Stimulated activated CD8-positive, alpha-beta memory T cell treated with anti-CD3 and anti-CD28 coated beads, Interleukin-4, amount 100 ng/mL, for 1 hour (primary cell): ENCODE data around the gene SELENOI.
"Not testable (repeated sequence)": the region's sequence is repeated elsewhere in the genome, so short reads cannot be mapped to it uniquely, and the experiment has no call there.

Source experiments
- DNase-seq, 2 donors: peaks; one replicate each; pipeline ENCODE4 v3.0.0-alpha.2; 2020; ENCODE audit warnings: low read depth in 2 of 2, low spot score in 1 of 2

Gene SELENOI

DNA sequence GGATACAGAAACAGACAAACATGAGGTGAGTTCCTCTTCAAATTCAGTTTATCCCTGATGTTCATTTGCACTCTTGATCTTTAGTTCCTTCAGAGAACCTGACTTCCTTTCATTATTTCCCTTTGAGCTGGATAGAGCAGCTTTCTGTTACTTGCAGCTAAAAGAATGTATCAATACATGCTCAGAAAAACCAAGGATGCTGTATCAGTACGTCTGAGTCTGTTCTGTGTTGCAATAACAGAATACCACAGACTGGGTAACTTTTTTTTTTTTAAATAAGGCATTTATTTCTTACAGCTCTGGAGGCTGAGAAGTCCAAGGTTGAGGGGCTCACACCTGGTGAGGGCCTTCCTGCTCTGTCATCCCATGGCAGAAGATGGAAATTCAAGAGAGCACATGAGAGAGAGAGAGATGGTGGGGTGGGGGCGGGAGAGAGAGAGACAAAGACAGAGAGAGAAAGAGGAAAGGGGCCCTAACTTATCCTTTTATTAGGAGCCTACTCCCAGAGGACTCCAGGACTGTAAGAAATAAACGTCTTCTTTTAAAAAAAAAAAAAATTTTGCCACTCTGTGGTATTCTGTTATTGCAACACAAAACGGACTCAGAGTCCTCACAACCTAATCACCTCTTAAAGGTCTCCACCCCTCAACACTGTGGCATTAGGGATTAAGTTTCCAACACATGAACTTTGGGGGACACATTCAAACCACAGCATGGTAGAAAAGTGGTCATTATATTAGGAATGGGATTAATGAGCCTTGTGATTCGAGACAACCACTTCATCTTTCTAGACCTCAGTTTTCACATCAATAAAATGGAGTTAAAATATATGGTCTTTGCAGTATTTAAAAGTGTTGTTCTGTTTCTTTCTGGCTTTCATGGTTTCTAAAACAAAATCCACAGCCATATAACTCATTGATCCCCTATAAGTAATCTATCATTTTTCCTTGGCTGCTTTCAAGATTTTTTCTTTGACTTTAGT lies 18.4 kb upstream of the SELENOI start:
- DNase-seq = no peak

GRCh38 chr2:26329083-26329482 lies 16.9 kb upstream of the SELENOI start:
- not testable (repeated sequence) for DNase-seq

- peak; percentile 32 to 67 for DNase-seq
Observed at GRCh38 chr2:26330114-26330549, 15.8 kb upstream of the SELENOI start.

- DNase-seq = no peak
Observed at GRCh38 chr2:26330604-26331003, 15.3 kb upstream of the SELENOI start.

DNA sequence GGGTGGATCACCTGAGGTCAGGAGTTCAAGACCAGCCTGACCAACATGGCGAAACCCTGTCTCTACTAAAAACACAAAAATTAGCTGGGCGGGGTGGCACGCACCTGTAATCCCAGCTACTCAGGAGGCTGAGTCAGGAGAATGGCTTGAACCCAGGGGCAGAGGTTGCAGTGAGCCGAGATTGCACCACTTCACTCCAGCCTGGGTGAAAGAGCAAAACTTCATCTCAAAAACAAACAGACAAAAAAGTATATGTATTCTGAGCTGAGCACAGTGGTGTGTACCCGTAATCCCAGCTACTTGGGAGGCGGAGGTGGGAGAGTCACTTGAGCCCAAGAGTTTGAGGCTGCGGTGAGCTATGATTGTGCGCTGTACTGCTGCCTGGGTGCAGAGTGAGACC lies 14.6 kb upstream of the SELENOI start:
- not testable (repeated sequence) for DNase-seq

GRCh38 chr2:26333293-26333692 lies 12.7 kb upstream of the SELENOI start:
- DNase-seq = no peak

DNA sequence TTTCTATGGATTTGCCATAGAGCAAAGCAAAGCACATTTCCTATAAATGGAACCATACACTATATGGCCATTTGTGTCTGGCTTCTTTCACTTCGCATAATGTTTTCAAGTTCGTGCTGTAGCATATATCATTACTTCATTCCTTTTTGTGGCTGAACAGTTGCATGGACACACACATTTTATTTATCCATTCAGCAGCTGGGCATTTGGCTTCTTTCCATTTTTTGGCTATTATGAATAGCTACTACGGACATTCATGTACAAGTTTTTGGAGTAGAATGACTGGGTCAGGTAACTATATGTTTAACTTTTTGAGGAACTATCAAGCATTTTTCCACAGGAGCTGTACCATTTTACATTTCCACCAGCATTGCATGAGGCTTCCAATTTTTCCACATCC lies 10.7 kb upstream of the SELENOI start:
- DNase-seq = no peak

DNA sequence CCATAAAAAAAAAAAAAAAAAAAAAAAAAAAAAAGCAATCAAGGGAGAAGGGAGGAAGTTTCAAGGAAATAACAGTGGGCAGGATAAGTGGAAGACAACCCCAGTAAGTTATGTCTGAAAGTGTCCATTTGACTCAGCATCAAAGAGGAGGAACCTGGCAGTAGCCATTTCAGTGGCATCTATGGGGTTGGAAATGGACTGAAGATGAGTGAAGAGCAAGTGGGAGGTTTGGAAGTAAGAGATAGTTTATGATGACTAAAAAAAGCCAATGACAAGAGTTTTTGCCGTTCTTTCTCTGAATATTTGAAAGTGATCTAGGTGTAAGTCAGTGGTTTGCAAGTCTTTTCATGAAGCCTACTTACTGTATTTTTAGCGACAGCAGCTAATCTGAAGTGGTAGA lies 9.2 kb upstream of the SELENOI start:
- no peak for DNase-seq

DNA sequence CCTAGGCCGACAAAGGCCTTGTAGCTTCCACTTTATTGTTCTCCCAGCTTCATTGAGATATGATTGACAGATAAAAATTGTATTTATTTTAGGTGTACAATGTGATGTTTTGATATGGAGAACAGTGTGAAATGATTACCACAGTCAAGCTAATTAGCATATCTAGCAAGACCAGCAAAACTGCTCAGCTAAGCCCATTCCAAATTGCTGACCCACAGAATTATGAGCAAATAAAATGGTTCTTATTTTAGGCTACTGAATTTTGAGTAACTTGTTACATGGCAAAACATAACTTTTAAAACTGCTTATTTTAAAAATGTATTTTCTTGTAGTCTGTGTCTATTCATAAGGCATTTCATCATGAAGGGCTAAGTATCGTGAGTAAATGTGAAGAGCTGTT lies 8.6 kb upstream of the SELENOI start:
- no peak for DNase-seq

DNA sequence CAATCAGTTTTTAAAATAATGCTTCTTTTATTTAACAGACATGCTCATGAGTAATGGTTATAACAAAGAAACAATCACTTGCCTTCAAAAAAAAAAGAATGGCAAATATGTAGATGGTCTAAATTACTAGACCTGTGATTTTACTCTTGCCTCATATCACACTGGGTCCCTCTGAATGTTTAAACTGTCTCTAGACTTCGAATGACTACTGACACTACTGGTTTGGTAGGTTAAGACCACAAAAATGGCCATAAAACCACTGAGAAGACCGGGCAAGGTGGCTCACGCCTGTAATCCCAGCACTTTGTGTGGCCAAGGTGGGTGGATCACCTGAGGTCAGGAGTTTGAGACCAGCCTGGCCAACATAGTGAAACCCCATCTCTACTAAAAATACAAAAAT lies 5.1 kb upstream of the SELENOI start:
- no peak for DNase-seq

GRCh38 chr2:26344581-26345282 lies 1.2 kb upstream of the SELENOI start:
- no peak for DNase-seq

DNA sequence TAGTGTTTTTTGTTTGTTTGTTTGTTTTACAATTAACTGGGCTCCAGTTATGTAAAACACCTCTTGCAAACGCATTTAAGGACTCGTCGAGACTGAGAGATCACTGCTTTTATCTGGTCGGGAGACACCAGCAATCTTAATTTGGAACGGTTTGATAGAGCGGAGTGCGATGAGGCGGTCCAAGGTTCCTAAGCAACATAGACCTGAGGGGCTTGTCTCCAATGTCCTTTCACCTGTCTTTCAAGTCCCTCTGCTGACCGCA lies 729 bp upstream of the SELENOI start:
- no peak for DNase-seq

GRCh38 chr2:26346454-26347053 lies 611 bp downstream of the SELENOI start, which contains the start of gene ADGRF3:
Gene ADGRF3, minus strand, starts transcription at chr2:26346789. Its CDS starts 555 bp downstream, at chr2:26346234.
- DNase-seq = peak; percentile 15 to 20

DNA sequence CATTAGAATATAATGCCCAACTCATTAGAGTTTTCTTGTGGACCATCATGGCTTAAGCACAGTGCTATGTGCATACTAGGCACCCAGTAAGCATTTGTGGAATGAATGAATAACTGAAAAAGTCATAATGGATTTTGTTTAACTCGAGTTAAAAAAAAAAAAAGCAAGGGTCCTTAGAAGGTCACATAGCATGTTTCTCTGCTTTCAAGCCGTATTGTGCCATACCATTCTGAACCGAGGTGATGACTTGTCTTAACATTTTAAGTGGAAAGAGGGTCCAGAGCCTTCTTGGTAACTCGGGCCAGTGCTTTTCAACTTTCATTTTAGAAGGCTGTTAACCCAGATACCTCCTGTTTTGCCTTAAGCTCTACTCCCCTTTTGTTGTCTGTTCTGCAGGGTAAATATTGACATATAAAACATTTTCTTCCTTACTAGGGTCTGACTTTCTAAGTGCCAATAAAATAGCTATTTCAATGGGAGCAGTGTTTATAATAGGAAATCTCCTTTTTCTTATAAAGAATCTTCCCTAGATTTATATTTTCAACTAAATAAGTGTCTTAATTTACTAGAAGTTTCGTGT lies 1.4 kb downstream of the SELENOI start:
- no peak for DNase-seq

DNA sequence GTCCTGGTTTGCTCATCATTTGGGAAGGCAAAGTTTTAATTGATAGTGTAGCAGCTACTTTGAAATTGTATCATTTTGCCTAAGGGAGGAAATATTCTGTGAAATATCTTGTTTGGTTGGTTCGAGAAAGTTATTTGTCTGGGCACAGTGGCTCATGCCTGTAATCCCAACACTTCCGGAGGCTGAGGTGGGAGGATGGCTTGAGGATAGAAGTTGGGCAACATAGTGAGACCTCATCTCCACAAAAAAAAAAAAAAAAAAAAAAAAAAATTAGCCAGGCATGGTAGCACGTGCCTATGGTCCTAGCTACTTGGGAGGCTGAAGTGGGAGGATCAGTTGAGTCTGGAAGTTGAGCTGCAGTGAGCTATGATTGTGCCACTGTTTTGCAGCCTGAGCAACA lies 3.7 kb downstream of the SELENOI start:
- no peak for DNase-seq

- no peak for DNase-seq
Observed at GRCh38 chr2:26351375-26352090, 5.6 kb downstream of the SELENOI start.

DNA sequence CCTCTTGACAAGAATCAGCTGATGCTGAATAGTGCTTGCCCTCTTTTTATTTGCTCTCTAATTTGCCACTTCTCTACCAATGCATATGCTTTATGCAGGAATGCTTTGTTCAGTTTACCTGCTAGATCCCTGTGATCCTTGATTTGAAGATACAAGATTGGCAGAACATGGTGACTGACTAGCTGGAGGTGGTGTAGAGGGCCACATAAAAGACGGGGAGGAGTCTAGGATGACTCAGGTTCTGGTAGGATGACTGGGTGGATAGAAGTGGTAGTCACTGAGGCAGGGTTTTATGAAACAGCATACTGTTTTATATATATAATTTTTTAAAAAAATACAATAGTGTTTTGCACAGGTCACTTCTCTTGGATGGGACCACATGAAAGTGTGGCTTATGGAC lies 6.9 kb downstream of the SELENOI start:
- no peak for DNase-seq

DNA sequence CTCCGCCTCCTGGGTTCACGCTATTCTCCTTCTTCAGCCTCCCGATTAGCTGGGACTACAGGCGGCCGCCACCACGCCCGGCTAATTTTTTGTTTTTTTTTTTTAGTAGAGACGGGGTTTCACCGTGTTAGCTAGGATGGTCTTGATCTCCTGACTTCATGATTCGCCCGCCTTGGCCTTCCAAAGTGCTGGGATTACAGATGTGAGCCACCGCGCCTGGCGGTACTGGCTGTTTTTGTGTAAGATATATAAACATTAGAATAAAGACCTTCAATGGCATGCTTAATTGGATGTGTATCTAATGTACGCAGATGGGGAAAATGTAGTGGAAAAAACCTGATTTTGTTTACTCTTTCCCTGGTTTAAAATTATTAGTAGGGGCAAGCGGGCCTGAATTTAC lies 8.5 kb downstream of the SELENOI start:
- not testable (repeated sequence) for DNase-seq

DNA sequence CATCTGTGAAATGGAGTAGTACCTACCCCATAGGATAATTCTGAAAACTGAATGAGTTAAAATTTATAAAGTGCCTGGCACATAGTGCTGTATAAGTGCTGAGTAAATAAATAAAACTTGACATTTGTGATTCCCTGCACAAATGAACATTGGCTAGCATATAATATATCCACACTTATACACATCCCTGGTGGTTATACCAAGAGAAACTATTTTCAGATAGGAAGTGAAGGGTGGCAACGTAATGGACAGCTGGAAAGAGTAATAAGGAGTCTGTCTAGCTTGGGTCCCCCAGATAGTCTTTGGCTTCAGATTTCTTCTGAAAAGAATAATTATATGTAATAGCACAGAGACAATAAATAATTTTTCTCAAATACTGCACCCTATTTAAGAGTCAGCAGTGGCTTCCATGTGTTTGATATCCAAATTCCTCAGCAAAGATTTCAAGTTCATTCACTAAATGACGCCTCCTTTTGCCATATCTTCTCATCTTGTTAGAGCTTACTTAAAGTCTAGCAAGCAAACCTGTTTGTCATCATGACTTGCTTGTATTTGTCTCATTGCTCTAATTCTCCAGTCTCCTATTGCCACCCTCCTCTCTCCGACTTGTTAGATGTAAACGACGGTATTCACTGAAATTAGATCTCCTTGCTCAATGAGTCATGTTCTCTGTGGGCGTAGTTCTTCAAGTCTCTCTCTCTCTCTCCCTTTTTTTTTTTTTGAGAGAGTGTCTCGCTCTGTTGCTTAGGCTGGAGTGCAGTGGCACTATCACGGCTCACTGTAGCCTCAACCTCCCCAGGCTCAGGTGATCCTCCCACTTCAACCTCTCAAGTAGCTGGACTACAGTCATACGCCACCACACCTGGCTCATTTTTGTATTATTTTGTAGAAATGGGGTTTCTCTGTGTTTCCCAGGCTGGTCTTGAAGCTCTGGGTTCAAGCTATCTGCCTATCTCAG lies 9.4 kb downstream of the SELENOI start:
- DNase-seq = no peak

GRCh38 chr2:26356111-26356510 lies 10.2 kb downstream of the SELENOI start:
- no peak for DNase-seq
